ES-I3 (cell line): Measurements from ENCODE around the gene KYNU.
"Not testable (repeated sequence)": the region's sequence is repeated elsewhere in the genome, so short reads cannot be mapped to it uniquely, and the experiment has no call there.

Experiments
- H3K36me3 ChIP-seq: 2 replicates; pipeline ENCODE4 v1.6.1; 2013; ENCODE audit warnings: mild to moderate bottlenecking, low read length, control low read depth, moderate library complexity; ENCODE audit not compliant: insufficient read depth
- H3K4me1 ChIP-seq: 2 replicates; pipeline ENCODE4 v1.6.1; 2013; ENCODE audit warnings: mild to moderate bottlenecking, control low read depth, low read length; ENCODE audit not compliant: insufficient read depth
- H3K9ac ChIP-seq: 2 replicates; pipeline ENCODE4 v1.6.1; 2013; ENCODE audit warnings: low read depth, mild to moderate bottlenecking, low read length, moderate library complexity
- H3K9me3 ChIP-seq: 2 replicates; pipeline ENCODE4 v1.6.1; 2013; ENCODE audit warnings: mild to moderate bottlenecking, low read length, moderate library complexity; ENCODE audit not compliant: control insufficient read depth, insufficient read depth

Gene KYNU

DNA sequence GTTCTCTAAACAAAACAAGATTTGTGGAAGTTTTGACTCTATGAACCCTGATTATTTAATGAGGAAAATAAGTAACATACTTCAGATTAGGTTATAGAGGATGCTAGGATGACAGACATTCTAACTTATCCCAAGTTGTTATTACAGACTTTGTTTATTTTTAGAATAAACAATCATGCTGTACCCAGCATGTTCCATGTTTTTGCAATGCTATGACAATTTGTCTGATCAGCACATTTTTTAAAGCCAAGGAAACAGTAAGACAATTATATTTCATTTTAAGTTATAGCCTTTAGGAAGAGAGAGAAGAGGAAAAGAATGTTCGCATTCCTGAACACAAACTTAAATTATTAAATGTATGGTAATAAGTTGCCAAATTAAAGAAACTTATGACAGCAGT, 119.8 kb downstream of the KYNU start:
- Histone ChIP-seq H3K9ac (no peak overlapping the region), H3K9me3 (no peaks in the 10 kb centered on the region), H3K4me1 (no peaks in the 10 kb centered on the region), H3K36me3 (no peaks in the 10 kb centered on the region)

DNA sequence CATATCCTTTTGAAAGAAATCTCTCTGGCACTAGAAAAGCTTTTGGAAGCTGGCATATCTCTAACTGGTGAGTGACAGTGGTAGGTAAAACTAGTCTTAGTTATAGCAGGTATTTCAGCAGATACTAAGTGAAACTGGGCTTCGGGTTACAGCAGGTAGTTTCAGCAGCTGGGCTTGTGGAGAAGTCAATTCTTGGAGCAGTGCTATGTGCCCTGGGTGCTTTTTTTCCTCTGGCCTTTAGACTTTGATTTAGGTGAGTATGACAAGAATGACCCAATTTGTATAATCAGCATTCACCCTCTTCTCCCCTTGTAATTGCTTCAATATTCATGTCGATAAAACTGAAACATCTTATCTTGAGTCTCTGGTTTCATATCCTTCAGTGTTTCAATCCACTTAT, 123.1 kb downstream of the KYNU start:
- no peaks in the 10 kb centered on the region for H3K36me3 ChIP-seq
- no peak overlapping the region for H3K9ac ChIP-seq
- H3K9me3 ChIP-seq: no peaks in the 10 kb centered on the region
- no peaks in the 10 kb centered on the region for H3K4me1 ChIP-seq

DNA sequence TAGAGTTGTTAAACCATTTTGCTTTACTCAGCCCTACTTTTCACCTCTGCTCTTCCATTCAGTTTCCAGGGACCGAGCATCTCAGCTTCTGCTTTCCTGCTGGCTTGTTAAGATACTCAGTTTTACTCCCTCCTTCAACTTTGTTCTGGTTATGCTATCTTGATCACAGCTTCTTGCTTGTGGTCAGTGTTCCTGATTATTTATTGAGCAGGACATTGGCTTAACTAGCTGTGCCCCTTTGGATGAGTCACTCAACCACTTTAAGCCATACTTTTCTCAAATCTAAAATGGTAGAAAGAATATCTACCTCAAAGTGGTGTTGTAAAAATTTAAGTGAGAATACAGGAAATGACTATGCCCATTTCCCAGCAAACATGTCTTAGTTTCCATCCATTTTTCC, 124.0 kb downstream of the KYNU start:
- no peak overlapping the region for H3K9ac ChIP-seq
- H3K4me1 ChIP-seq: no peaks in the 10 kb centered on the region
- no peaks in the 10 kb centered on the region for H3K36me3 ChIP-seq
- no peaks in the 10 kb centered on the region for H3K9me3 ChIP-seq

DNA sequence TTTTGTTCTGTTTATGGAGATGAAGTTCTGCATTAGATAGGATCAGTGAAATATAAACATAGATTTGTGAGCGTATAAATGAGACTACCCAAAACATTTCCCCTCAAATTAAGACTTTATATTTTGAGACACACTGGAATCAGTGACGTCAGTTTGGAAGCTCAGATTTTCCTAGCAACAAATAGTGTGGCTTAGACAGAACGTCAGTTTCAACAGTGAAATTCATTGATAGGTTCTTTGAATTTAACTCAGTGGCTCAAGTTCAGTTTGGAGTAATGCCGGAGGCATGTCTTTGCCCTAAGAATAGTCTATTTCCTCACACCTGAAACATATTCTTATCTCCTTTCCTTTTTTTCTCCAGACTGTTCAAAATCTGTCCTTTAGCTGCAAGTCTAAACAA, 138.2 kb downstream of the KYNU start:
- no peaks in the 10 kb centered on the region for H3K9me3 ChIP-seq
- no peaks in the 10 kb centered on the region for H3K36me3 ChIP-seq
- no peak overlapping the region for H3K9ac ChIP-seq
- no peaks in the 10 kb centered on the region for H3K4me1 ChIP-seq

DNA sequence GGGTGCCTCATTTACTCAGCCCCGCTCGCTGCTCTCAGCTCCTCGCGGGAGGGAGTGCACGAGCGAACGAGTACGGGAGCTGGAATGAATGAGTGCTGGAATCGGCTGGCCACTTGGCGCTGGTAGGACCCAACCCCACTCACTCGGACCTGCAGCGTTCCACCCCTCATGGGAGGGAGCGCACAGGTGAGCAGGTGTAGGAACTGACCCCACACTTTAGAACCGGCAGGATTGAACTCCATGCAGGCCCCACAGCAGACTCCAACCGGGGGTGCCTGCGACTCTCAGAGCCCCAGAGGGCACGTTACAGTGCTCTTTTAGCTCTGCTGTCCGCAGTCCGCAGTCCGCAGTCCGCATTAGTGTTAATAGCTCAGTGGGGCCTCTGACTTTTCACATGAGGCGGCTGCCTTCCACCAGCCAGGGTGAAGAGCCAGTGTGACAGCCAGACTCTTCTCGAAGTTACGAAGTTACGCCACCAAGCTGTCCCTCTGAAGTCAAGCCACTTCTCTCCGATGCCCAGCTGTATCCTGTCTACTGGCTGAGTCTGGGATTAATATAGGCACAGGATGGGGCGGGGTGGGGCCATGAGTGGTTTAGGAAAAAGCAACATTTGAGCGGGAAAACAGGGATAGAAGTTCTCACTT, 149.1 kb downstream of the KYNU start:
- no peaks in the 10 kb centered on the region for H3K4me1 ChIP-seq
- no peaks in the 10 kb centered on the region for H3K36me3 ChIP-seq
- H3K9me3 ChIP-seq: no peaks in the 10 kb centered on the region
- H3K9ac ChIP-seq: peak overlapping the region; percentile 57; the same call in 1 of the 2 replicates

DNA sequence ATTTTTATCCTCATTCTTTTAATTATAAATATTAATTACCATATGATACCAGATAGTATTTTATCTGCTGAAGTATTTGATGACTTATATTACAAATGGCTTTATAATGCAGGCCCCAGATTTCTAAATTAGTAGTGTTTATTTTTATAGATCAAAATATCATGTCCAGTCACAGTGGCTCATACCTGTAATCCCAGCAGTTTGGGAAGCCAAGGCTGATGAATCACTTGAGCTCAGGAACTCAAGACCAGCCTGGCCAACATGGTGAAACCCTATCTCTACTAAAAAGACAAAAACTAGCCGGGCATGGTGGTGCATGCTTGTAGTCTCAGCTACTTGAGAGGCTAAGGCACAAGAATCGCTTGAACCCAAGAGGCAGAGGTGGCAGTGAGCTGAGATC, 151.7 kb downstream of the KYNU start:
- no peak overlapping the region for H3K9ac ChIP-seq

DNA sequence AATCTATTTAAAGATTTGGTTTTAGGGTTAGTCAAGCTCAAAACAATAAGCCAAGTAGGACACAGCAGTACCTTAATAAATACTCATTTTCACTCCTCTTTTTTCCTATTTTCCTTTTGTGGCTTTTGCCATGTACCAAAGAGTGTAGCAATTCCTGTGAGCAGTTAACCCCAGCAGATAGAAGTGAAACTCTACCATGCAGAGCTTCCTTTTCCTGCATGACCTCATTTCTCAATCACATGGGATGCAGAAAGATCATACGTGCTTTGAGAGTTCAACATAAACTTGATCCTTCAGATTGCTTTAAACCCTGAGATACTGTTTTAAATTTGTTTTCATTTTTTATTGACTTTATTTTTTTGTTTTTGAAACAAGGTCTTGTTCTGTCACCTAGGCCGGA, 152.7 kb downstream of the KYNU start:
- no peaks in the 10 kb centered on the region for H3K36me3 ChIP-seq
- H3K4me1 ChIP-seq: no peaks in the 10 kb centered on the region
- no peak overlapping the region for H3K9ac ChIP-seq
- H3K9me3 ChIP-seq: no peaks in the 10 kb centered on the region

More for the DNA sequence above, 151.7 kb downstream of the KYNU start:
- no peaks in the 10 kb centered on the region for H3K9me3 ChIP-seq
- H3K36me3 ChIP-seq: no peaks in the 10 kb centered on the region
- no peaks in the 10 kb centered on the region for H3K4me1 ChIP-seq

DNA sequence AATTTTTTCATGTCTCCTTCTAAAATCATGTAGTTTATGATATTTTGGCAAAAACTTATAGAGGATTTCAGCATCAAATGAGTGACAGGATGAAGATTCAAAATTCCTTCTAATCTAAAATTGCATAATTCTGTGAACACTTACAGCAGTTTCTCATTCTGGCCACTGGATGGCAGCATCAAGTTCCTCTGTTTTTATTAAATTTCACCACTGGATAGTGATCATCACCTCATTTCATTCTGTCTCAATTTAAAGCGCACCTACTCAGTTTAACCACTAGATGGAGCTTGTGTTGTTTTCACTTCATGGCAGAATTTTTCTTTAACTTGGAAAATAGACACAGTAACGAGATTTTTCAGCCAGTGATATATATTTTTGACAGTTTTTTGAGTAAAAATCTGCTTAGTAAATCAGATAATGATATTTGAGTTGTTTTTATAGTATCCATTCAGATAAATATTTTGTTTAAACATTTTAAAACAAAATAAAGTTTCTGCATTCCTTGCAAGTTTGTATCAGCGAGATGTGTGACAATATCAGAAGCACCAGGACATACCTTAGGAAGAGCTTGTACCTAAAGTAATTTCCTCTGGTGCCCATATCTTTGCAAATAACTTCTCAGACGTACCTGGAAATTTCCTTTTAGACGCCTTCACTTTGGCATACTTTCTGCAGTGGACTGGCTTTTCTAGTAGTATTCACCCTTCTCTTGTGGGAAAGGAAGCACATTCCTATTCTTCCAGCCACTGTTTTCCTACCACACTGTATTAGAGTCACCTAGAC, 157.0 kb downstream of the KYNU start:
- H3K36me3 ChIP-seq: no peaks in the 10 kb centered on the region
- H3K9me3 ChIP-seq: no peaks in the 10 kb centered on the region
- no peak overlapping the region for H3K9ac ChIP-seq
- H3K4me1 ChIP-seq: no peaks in the 10 kb centered on the region

DNA sequence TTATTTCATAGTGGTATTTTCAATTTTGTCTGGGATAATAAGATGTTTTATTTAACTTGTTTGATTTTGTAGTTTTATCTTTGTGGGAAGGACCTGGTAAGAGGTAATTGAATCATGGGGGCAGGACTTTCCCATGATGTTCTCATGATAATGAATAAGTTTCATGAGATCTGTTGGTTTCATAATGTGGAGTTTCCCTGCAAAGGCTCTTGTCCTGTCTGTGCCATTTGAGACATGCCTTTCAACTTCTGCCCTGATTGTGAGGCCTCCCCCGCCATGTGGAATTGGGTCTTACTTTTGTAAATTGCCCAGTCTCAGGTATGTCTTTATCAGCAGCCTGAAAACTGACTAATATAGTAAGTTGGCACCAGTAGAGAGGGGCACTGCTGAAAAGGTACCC, 174.0 kb downstream of the KYNU start:
- Histone ChIP-seq H3K9me3 (peaks cover 3% of the 10 kb centered on the region), H3K36me3 (no peaks in the 10 kb centered on the region), H3K9ac (no peak overlapping the region), H3K4me1 (no peaks in the 10 kb centered on the region)

DNA sequence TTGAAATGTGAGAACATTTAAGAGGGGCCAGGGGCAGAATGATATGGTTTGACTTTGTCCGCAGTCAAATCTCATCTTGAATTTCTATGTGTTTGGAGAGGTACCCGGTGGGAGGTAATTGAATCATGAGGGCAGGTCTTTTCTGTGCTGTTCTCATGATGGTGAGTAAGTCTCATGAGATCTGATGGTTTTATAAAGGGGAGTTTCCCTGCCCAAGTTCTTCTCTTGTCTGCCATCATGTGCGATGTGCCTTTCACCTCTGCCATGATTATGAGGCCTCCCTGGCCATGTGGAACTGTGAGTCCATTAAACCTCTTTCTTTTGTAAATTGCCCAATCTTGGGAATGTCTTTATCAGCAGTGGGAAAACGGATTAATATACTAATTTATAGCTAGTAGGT, 176.0 kb downstream of the KYNU start:
- H3K9me3 ChIP-seq, H3K9ac ChIP-seq, H3K36me3 ChIP-seq, H3K4me1 ChIP-seq: not testable (repeated sequence)

DNA sequence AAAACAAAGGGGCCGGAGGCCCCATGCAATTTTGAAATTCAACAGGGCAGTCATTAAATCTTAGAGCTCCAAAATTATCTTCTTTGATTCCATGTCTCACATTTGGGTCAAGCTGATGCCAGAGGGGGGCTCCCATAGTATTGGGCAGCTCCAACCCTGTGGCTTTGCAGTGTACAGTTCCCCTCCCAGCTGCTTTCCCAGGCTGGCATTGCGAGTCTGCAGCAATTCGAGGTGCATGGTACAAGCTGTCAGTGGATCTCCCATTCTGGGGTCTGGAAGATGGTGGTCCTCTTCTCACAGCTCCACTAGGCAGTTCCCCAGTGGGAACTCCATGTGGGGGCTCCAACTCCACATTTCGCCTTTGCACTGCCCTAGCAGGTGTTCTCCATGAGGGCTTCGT, 179.1 kb downstream of the KYNU start:
- Histone ChIP-seq H3K4me1 (no peaks in the 10 kb centered on the region), H3K36me3 (no peaks in the 10 kb centered on the region), H3K9me3 (peaks cover 6% of the 10 kb centered on the region), H3K9ac (no peak overlapping the region)

DNA sequence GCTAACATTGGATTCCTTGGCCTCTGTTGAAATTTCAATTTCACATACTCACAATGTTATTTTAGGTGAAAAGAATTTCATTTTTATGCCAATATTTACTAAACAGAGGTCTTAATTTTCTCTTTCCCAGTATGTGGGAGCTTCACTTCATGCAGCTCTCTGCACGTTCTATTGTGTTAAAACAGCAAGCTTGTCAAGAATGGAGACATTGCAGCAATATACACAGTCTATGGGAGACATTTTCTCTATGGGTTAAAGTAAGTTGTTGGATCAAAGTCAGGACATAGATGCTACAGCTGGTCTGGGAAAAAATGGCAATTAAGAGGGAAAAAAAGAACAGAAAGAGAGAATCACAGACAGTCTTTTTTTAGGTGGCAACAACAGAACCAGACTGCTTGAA, 181.4 kb downstream of the KYNU start:
- Histone ChIP-seq H3K9me3 (peaks cover 4% of the 10 kb centered on the region), H3K9ac (no peak overlapping the region), H3K4me1 (no peaks in the 10 kb centered on the region), H3K36me3 (no peaks in the 10 kb centered on the region)

DNA sequence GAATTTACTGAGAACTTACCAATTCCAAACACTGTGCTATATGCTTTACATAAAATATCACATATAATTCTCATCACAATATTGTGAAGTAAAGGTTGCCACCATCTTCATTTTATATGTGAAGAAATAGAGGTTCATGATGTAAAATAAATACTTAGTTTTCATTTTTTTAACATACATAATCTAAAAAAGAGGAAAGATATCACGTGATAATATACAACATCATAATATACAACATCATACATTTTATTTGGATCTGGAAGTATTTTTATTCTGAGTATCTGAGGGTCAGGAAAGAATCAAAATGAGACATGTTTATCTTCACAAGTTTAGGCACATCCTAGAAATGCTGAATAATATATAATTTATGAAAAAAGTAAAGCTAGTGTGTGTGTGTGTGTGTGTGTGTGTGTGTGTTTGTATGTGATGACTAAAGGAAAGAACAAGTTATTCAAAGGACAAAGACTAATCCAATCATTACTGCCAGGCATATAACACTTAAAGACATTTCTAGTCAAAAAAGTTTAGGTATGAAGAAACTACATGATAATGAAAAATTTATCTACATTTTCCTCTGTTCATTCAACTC, 186.2 kb downstream of the KYNU start:
- no peaks in the 10 kb centered on the region; the same call in 1 of the 2 replicates for H3K9me3 ChIP-seq
- H3K9ac ChIP-seq: no peak overlapping the region
- no peaks in the 10 kb centered on the region for H3K4me1 ChIP-seq
- H3K36me3 ChIP-seq: no peaks in the 10 kb centered on the region

DNA sequence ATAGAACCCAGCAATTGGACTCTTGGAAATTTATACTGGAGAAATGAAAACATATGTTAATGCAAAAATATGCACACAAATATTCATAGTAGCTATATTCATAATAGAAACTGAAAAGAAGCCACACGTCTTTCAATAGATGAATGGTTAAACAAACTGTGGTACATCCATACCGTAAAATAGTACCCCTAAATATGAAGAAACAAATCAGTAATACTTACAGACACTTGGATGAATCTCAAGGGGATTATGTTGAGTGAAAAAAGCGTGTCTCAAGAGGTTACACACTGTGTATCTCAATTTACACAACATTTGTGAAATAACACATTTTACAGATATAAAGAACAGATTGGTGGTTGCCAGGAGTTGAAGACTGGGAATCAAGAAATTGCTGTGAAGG, 190.6 kb downstream of the KYNU start:
- Histone ChIP-seq H3K9ac (no peak overlapping the region), H3K9me3 (no peaks in the 10 kb centered on the region; the same call in 1 of the 2 replicates), H3K4me1 (no peaks in the 10 kb centered on the region), H3K36me3 (no peaks in the 10 kb centered on the region)

DNA sequence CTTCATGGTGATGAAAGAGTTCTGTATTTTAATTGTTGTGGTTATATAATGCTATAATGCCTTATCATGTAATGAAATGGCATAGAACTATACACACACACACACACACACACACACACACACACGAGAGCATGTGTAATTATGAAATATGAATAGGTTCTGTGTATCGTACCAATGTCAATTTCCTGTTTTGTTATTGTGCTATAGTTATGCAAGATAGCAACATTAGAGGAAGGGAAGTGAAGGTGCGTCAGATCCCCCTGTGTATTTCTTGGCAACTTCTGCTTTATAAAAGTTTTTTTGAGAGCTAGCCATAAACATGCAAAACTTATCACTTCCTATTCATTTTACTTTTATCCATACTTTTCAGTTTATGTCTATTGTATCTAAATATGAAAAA, 191.0 kb downstream of the KYNU start:
- Histone ChIP-seq H3K9ac (no peak overlapping the region), H3K9me3 (no peaks in the 10 kb centered on the region; the same call in 1 of the 2 replicates), H3K36me3 (no peaks in the 10 kb centered on the region), H3K4me1 (no peaks in the 10 kb centered on the region)
